ENCODE data around the gene HSD17B3.
A peak's percentile ranks its signal among the peaks of the same experiment; 100 is the strongest.
"Not testable (repeated sequence)": the region's sequence is repeated elsewhere in the genome, so short reads cannot be mapped to it uniquely, and the experiment has no call there.

HSD17B3 gene

DNA sequence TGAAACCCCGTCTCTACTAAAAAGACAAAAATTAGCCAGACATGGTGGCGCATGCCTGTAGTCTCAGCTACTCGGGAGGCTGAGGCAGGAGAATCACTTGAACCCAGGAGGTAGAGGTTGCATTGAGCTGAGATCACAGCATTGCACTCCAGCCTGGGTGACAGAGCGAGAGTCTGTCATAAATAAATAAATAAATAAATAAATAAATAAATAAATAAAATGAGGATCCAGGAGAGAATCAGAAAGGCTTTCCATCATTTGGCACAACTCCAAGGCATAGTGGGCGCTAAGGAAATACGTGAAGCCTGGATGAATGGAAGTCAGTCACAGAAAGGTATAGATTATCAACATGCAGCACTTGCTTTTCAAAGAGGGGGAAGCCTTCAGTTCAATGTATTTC, 65.6 kb downstream of the HSD17B3 start:
- not testable (repeated sequence) for DNase-seq (ENCODE audit: low read depth)

DNA sequence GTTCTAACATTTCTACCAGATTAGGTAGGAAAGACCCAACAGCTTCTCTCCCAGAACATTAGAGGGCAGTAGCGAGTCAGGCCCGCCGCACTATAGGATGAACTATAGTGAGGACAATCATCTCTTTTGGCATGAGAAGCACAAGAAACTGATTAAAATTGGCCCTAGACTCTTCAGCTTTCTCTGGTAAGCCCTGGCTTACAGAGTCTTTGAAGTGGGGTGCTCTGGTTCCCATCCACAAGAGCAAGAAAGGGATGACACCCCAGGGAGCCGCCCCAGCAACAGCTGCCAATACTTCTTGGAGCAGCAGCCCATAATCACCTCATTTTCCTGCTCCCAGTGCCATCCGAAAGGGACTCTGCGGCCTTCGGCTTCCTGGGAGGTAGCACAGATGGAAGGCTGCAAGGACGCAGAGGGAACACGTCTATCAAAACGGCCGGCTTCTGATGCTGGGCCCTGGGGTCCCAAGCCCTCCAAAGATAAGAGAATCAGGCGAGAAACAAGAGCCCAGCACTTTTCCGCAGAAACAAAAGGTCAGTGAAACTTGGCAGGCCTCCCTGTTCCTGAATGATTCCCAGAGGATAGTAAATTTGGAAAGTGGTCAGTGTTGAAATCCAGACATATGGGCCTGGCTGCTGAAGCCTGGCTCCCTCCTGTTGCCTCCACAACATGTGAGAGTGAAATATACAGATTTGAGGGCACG, 69.3 kb downstream of the HSD17B3 start:
- DNase-seq (ENCODE audit: low read depth), result no peak

DNA sequence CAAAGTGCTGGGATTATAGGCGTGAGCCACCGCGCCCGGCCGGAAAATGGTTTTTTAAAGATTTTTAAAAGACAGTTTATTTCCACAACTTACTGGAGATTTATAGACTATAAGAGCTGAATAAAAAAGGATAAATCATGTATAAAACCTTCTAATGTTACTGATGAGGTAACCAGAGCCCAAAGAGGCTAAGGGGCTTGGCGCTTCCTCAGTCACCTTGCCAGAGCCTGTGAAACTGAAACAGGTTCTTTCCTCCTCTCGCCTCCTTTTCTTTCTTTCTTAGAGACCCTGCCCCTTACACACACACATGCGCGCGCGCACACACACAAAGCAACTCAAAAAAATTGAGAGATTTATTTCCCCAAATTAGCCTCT, 69.8 kb downstream of the HSD17B3 start:
- no peak for DNase-seq (ENCODE audit: low read depth)

DNA sequence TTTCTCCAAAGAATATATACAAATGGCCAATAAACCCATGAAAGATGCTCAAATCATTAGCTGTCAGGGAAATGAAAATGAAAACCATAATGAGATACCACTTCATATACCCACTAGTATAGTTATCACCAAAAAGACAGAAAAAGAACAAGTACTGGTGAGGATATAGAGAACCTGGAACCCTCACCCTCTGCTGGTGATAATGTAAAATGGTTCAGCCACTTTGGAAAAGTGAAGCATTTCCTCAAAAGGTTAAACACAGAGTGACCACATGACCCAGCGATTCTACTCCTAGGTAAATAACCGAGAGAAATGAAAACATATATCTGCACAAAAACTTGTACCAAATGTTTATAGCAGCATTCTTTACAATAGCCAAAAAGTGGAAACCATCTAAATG, 72.0 kb downstream of the HSD17B3 start:
- DNase-seq (ENCODE audit: low read depth), result no peak

DNA sequence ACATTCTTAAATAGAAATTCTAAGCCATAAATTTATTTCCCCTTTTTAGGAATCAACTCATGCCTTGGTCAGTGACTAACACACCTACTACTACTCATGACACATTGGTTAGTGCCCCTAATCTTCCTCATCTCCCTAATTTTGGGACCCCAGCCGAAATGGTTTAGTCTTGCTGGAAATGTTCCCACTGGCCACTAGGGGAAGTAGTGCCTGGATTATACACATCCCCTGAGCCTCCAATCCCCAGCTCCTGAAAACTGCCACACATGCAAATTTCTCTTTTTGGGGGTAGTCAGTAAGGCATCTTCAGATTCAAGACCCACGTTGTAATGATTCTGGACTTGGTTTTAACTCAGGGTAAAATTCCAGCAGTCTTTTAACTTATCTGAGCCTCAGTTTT, 79.8 kb downstream of the HSD17B3 start:
- DNase-seq (ENCODE audit: low read depth), result no peak

DNA sequence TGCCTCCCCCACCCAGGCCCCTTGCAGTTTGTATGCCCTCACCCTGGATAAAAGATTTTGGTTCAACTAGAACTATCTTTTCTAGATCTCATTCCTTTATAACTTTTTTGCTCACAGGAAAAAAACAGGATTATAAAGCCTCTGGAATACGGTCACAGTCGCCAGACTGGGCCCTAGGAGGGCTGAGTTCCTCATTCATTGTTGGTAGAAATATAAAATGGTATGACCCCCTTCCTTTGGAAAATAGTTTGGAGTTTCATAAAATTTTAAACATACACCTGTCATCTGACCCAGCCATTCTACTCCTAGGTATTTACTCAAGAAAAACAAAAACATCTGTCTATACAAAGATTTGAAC, 82.1 kb downstream of the HSD17B3 start:
- no peak for DNase-seq (ENCODE audit: low read depth)

DNA sequence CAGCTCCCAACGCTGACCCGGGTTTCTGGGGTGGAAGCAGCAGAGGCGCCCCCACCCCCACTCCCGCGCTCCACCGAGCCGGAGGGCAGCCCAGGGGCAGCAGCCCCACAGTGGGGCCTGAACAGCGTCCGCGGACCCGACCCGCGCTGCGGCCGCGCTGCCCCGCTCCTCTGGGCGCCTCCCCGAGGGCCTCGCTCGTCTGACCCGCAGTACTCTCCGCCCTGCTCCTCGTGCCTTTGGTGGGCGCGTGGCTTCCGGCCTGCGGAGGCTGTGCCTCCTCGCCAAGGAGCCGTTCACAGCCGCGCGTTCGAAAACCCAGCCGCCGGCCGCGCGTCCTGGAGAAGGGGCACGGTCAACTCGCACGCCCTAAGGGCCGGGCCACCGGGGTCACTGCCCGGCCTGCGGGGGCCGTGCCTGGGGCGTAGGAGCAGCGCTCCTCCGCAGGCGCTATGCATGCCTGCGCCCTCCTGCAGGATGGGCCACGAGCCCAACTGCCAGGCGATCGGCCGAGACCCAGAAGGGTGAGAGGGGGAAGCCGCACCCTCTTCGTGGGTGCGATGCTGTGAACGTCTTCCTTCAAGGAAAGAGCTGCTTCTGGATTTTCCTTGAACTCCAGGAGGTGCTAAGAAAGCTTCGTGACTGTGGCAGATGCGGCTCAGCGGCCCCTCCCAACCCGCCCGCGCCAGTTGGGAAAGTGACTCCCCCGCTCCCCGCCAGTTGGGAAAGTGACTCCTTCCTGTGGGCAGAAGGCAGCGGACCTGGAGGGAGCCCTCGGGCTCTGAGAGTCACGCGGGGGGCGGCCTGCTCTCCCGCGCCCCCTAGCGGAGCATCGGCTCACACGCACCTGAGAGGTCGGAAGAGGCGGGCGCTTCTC, 82.7 kb downstream of the HSD17B3 start:
- peak; percentile 14 for DNase-seq (ENCODE audit: low read depth)

DNA sequence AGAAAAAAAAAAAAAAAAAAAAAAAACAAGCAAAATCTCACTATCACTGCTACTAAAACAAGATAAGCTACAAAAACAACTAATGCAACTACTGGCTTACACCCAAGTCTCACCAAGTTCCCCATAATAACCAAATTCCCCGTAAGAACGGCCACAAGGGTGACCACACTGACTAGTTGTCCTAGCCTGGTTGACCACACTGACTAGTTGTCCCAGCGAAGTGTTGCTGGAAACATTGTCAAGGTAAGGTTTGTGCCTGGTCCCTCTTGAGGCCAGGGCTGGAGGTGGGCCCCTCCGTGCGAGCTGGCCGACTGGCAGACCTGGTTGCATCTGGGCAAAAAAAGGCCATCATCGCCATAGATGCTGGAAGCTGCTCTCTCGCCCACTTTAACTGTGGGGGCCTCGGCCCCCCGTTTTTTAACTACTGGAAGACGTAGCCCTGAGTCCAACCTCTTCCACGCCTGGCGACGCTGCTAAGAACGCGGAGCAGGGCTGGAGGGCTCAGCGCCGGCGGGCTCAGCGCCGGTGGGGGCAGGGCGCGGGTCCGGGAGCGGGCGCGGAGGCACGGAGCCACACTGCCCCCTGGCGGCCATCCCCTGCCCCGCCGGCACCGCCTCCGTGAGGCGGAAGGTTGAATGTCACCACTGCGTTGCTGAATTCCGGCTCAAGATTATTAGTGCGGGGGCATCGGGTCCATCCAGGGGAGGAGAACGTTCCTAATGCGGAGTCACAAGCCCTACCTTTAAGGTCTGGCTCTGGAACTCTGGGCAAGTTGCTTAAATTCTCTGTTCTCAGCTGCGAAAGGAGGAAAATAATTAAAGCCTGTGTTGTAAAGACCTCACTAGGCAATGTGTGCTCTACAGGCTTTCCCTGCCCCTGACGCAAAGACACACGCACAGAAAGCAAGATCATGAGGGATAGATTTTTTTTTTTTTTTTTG, 84.0 kb downstream of the HSD17B3 start:
- peak; percentile 61 for DNase-seq (ENCODE audit: low read depth)

DNA sequence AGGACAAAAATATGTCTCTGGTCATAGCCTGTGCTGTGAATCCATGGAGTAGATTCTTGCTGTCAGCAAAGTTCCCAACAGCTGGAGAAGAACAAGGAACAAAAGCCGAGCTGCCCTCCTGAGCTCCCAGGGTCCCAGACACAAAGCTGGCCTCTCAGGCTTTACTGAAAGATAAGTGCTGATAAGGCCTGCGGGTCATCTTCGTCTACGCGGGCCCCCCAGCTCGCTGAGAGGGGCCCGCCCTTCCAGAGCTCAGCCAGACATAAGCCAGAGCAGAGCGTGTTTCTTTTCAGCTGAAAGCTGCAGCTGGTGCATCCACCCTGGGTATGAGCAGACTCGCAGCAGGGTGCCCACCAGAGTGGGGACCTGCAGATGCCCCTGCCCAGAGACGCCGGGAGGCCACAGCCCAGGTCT, 84.7 kb downstream of the HSD17B3 start:
- no peak for DNase-seq (ENCODE audit: low read depth)

DNA sequence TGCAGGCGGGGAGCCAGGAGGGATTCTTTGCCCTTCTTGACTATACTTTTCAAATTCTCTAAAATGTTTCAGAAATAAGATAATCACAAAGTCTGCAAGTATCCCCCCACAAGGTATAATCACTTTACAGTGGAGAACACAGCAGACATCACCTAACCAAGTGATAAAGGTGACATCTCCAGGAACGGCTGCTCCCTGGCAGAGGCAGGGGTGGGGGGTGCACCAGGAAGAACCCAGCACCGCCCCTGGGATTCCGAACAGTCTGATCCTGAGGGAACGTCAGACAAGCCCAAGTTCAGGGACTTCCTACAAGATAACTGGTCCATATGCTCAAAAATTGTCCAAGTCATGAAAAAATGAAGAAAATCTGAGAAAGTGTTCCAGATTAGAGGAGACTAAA, 85.4 kb downstream of the HSD17B3 start:
- no peak for DNase-seq (ENCODE audit: low read depth)

DNA sequence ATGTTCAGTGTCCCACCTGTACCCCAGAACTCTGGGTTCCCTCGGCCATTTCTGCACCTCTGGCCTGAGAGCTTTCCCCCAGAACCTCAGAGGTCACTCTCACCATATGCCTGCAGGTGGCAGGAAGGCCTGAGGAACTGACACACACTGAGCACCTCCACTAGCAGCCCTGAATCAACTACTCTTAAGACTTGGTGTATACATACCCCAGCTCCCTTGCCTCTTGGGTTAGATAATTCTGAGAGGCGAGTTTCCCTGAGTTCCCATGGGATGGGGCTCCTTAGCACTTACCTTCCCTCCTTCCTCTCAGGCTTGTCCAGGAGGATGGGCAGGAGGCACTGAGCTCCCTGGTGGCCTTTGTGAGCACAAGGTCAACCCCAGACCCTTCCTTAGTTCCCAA, 86.1 kb downstream of the HSD17B3 start:
- DNase-seq (ENCODE audit: low read depth), result no peak

DNA sequence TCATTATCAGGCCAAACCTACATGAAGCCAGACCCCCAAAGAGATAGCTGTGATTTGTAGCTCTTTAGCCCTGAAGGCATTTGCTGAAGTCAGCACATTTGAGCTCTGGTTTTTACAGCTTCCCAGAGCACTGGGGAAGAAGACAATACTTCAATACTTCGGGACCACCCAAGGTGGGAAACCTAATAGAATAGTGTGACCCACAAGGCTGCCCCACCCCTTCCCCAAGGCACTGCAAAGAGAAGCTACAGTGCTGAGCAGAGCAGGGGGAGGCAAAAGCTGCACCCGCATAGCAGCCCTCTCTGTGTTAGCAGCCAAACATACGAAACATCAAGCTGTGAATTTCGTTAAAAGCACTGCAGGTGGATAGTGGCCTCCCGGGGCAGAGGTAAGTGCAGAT, 87.3 kb downstream of the HSD17B3 start:
- DNase-seq (ENCODE audit: low read depth), result no peak

DNA sequence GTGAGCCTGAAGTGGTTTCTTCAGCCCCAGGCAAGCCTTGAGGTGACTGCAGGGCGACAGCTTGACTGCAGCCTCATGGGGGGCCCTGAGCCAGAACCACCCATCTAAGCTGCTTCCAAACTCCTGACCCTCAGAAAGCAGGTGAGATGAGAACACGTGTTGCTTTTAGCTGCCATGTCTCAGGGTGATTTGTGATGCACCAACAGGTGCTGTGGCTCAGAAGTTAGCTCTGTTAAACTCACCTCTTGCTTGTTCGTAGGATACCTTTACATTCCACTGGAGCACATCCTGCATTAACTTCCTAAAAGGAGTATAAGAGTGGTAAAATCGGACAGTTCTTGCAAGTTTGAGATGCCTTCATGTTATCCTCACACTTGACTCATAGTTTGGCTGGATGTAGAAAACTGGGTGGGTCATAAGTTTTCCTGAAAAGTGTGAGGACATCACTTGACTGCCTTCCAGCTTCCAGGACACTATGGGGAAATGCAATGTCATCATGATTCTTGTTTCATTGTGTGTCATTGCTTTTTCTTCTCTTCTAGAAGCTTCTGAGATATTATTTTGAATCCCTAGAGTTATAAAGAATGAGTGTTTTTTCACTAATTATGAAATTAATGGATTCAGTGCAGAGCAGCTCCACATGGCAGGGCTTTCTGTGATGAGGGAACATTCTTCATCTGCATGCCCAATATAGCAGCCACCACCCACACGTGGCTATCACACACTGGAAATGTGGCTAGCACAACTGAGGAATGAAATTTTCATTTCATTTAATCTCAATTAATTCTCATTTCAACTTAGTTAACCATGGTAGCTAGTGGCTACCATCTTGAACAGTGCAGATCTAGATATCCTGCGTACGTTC, 92.3 kb downstream of the HSD17B3 start:
- no peak for DNase-seq (ENCODE audit: low read depth)

DNA sequence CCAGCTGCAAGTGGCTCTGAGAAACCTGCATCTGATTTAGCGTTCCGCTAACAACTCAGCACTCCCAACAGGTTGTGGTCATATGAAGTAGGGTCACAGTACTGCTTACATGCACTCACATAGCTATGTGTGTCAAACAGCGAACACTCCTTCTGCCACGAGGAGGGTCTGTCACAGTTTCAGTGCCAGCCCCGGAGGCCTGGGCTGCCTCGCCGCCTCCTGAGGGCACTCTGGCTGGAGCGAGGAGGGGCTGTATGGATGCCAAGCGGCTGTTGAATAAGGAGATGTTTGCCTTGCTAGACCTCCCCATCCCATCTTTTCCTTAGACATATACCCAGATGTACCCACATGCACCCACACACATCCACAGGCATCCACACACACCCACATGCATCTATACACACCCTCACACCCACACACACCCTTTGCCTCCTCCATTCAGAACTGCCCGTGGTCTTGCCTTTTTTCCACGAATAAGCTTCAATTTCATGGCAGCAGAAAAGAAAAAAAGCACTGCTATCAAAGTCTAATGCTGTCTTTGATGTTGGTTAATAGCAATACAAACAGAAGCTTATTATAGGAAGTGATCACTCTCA, 95.7 kb downstream of the HSD17B3 start:
- DNase-seq (ENCODE audit: low read depth), result no peak

DNA sequence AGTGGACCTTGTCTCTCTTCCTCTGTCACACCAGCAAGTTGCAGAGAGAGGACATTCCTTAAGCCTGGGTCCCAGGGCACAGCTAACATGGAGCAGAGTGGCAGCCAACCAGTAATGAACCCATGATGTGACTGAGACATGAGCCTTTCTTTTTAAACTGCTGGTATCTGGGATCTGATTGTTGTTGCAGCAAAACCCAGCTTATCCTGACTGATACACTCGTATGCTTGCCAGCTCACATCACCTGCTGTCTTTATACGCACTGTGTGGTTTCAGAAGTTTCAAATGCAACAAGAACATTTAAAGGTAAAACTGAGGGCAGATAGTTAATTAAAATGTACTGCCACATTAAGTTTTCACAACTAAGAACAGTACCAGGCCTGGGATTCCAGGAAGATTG, 97.1 kb downstream of the HSD17B3 start:
- no peak for DNase-seq (ENCODE audit: low read depth)

DNA sequence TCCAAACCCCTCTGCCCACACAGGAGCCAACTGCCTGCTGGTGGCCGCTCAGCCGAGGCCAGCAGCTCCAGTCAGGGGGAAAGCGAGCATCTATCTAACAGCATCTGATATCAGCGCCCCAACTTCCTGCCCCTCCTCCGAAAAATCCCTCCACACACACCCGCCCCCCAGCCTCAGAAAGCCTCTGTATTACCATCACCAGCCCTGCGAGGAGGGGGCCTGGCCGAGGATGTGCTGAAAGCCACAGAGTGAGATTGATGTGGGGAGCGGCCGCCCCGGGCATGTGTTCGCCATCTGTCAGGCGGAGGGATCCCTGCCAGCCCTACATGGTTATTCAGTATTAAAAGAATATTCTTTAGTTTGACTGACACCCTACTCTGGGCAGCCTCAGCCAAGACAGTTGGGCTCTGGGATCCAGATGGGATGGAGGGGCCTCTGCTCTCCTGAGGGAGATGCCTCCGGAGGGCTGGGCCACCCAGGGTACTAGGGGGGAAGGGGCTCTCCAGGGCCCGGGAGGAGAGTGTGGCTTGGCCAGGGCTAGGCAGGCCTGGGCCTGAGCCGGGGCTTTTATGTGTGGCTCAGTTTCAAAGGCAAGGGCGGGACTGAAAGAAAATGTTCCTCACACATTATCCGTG, 98.0 kb downstream of the HSD17B3 start:
- no peak for DNase-seq (ENCODE audit: low read depth)

DNA sequence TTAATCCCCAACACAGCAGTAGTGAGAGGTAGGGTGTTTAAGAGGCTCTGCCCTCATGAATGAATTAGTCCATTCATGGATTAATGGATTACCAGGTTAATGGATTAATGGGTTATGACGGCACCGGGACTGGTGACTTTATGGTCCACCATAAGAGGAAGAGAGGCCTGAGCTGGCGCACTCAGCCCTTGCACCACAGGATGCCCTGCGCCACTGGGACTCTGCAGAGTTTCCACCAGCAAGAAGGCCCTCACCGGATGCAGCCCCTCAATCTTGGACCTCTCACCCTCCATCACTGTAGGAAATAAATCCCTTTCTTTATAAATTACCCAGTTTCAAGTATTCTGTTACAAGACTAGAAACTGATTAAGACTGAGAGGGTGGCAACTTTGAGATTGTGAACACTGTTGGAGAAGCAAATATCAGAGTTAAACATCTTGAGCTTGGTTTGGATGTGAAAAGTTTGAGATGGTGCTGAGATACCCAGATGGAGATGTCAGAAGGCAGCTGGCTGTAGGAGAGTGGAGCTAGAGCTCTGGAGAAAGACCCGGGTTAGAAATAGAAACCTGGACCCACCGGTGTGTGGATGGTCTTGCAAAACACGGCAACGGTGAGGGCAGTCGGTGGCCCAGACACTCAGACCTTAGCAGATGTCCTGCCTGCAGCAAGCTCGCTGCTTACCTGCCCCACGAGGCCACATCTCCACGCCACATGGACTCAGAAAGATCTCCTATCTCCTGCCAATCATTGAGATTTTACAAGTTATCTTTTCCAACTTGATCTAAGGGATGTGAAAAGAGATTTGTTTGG, 98.8 kb downstream of the HSD17B3 start:
- DNase-seq (ENCODE audit: low read depth), result no peak

DNA sequence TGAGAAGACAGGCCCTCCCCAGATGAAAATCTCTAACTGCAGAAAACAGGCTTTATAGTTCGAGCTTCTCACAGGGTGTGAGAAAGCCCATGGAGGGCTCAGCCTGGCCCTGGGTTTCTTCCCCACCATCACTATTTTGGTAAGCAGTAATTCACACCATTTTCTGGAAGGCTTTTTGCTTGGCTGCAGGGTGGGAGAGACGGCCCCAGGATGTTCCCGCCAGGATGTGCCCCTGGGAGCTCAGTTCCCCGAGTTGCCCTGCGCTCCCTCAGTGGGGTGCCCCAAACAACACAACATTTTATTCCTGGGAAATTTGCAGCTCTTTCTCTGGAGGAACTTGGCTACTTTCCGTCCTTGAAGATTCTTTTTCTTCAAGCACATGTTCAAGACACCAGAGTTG, 100.8 kb downstream of the HSD17B3 start:
- no peak for DNase-seq (ENCODE audit: low read depth)

DNA sequence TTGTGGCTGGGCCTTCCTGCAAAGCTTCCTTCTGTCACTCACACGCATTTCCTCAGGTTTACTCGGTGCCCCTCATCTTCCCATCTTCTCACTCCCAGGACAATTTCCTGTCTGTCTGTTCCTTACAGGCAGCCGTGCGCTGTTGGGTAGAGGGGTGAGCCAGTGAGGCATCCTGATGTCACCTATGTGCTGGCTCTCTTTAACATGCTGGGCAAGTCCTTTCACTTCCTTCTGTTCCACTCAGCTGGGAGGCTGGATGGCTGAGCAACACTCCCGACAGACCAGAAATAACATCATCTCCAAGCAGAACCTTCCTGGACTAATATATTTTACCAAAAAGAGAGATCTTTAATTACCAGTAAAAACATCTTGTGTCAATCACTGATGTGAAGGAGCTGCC, 103.0 kb downstream of the HSD17B3 start:
- DNase-seq (ENCODE audit: low read depth), result no peak

DNA sequence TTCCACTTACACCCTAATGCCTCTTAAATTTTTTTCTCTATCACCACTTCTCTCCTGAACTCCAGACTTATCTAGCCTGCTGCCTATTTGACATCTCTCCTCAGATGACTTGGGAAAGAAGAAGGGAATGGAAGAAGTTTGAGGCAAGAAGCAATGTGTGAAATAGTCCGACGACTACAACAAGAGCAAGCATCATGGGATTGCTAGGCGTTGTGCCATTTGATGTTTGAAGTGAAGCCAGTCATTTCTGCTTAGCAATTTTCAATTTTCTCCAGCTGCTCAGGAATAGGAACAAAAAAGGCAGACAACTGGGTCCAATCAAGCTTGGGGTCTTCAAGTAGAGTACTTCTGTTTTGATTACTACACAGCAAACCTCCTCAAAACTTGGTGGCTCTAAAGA, 106.4 kb downstream of the HSD17B3 start:
- DNase-seq (ENCODE audit: low read depth), result no peak

All from stimulated activated CD4-positive, alpha-beta T cell treated with anti-CD3 and anti-CD28 coated beads, Interleukin-2, amount 100 ng/mL, for 4 hours (primary cell).